GM23338 (cell line): Measurements from ENCODE around the gene FAM131B. TPM values are rescaled to one million over a fixed set of nuclear protein-coding genes. Genes with fewer than 3 reads are reported as not detected.

Experiments used
- ATAC-seq: fragments of 200-7000 bp; cut with Tn5 transposase; 3 replicates; pipeline ENCODE4 v1.9.1; 2020
- DNase-seq: peaks from one replicate; pipeline ENCODE4 v3.0.0-alpha.2; 2015; ENCODE audit warnings: low spot score
- H2AFZ ChIP-seq: fragments of 200-600 bp; sonication (generic); 2 replicates; pipeline ENCODE4 v1.8.0; 2016; ENCODE audit warnings: antibody characterized with exemption, mild to moderate bottlenecking, moderate library complexity
- H3F3A ChIP-seq: fragments of 200-600 bp; sonication (generic); replicated peaks from 2 replicates; pipeline ENCODE4 v1.8.0; 2017; ENCODE audit warnings: antibody characterized with exemption, mixed run types, low read depth
- H3K27ac ChIP-seq: fragments of 200-600 bp; sonication (generic); 2 replicates; pipeline ENCODE4 v1.6.1; 2016; ENCODE audit warnings: low read depth
- H3K27me3 ChIP-seq: fragments of 200-600 bp; sonication (generic); 2 replicates; pipeline ENCODE4 v1.8.0; 2016; ENCODE audit warnings: mild to moderate bottlenecking, mixed run types, moderate library complexity; ENCODE audit not compliant: insufficient read depth
- H3K36me3 ChIP-seq: fragments of 200-600 bp; sonication (generic); 2 replicates; pipeline ENCODE4 v1.8.0; 2016; ENCODE audit warnings: mild to moderate bottlenecking; ENCODE audit not compliant: insufficient read depth
- H3K4me1 ChIP-seq: fragments of 200-600 bp; sonication (generic); 2 replicates; pipeline ENCODE4 v1.8.0; 2016; ENCODE audit warnings: mild to moderate bottlenecking, moderate library complexity; ENCODE audit not compliant: insufficient read depth
- H3K4me2 ChIP-seq: fragments of 200-600 bp; sonication (generic); 2 replicates; pipeline ENCODE4 v1.7.1; 2017; ENCODE audit warnings: mixed run types
- H3K4me3 ChIP-seq: fragments of 200-600 bp; sonication (generic); 2 replicates; pipeline ENCODE4 v1.6.1; 2016; ENCODE audit warnings: mixed run types
- H3K79me2 ChIP-seq: fragments of 200-600 bp; sonication (generic); replicated peaks from 2 replicates; pipeline ENCODE4 v1.8.0; 2017; ENCODE audit warnings: mild to moderate bottlenecking; ENCODE audit not compliant: insufficient read depth
- H3K9me2 ChIP-seq: fragments of 200-600 bp; sonication (generic); 2 replicates; pipeline ENCODE4 v1.8.0; 2017; ENCODE audit not compliant: insufficient read depth
- H4K20me1 ChIP-seq: fragments of 200-600 bp; sonication (generic); replicated peaks from 2 replicates; pipeline ENCODE4 v1.8.0; 2017; ENCODE audit warnings: mild to moderate bottlenecking; ENCODE audit not compliant: insufficient read depth
- H3K27ac Mint-ChIP-seq: 2 replicates; pipeline ENCODE4 v1.8.0; 2020; ENCODE audit warnings: inconsistent platforms, mild to moderate bottlenecking, moderate library complexity, mixed read lengths
- H3K27me3 Mint-ChIP-seq: 3 replicates; pipeline ENCODE4 v1.8.0; 2022; ENCODE audit warnings: low read depth, mild to moderate bottlenecking, moderate library complexity, mixed read lengths, inconsistent platforms; ENCODE audit not compliant: insufficient read depth, poor library complexity
- H3K36me3 Mint-ChIP-seq: 3 replicates; pipeline ENCODE4 v1.8.0; 2021; ENCODE audit warnings: low read depth, mild to moderate bottlenecking, inconsistent platforms, moderate library complexity, mixed read lengths
- H3K4me1 Mint-ChIP-seq: 3 replicates; pipeline ENCODE4 v1.8.0; 2020; ENCODE audit warnings: mild to moderate bottlenecking, inconsistent platforms, mixed read lengths
- H3K4me3 Mint-ChIP-seq: 3 replicates; pipeline ENCODE4 v1.8.0; 2021; ENCODE audit warnings: moderate library complexity, mild to moderate bottlenecking, inconsistent platforms, mixed read lengths
- H3K9me3 Mint-ChIP-seq: 3 replicates; pipeline ENCODE4 v1.8.0; 2020; ENCODE audit warnings: moderate library complexity, mild to moderate bottlenecking, inconsistent platforms, mixed read lengths
- CREB1 ChIP-seq: fragments of 250-450 bp; sonication (Bioruptor Pico); IDR thresholded peaks from 2 replicates; pipeline ENCODE4 v1.5.0; 2020; ENCODE audit warnings: low read depth, mild to moderate bottlenecking, moderate library complexity
- EZH2 ChIP-seq: fragments of 200-600 bp; sonication (generic); IDR thresholded peaks from one replicate; pipeline ENCODE4 v1.8.0; 2017; ENCODE audit warnings: antibody characterized with exemption, mild to moderate bottlenecking, low read depth; ENCODE audit not compliant: unreplicated experiment
- EZH2phosphoT487 ChIP-seq: fragments of 200-600 bp; sonication (generic); IDR thresholded peaks from one replicate; pipeline ENCODE4 v1.8.1; 2018; ENCODE audit warnings: antibody characterized with exemption; ENCODE audit not compliant: unreplicated experiment
- JUNB ChIP-seq: IDR thresholded peaks from one replicate; pipeline ENCODE4 v1.6.1; 2016; ENCODE audit warnings: antibody characterized with exemption; ENCODE audit not compliant: unreplicated experiment
- NANOG ChIP-seq: IDR thresholded peaks from 2 replicates; pipeline ENCODE4 v1.6.1; 2016; ENCODE audit warnings: antibody characterized with exemption, borderline replicate concordance
- POLR2AphosphoS5 ChIP-seq: IDR thresholded peaks from 2 replicates; pipeline ENCODE4 v1.6.1; 2016; ENCODE audit warnings: antibody characterized with exemption, low read depth
- REST ChIP-seq: IDR thresholded peaks from one replicate; pipeline ENCODE4 v1.6.1; 2018; ENCODE audit warnings: antibody characterized with exemption; ENCODE audit not compliant: unreplicated experiment
- ZNF114 ChIP-seq: fragments of 250-450 bp; sonication (Bioruptor Pico); IDR thresholded peaks from 2 replicates; pipeline ENCODE4 v1.5.0; 2020; ENCODE audit warnings: mild to moderate bottlenecking, moderate library complexity
- ZNF331 ChIP-seq: fragments of 250-450 bp; sonication (Bioruptor Pico); IDR thresholded peaks from 2 replicates; pipeline ENCODE4 v1.5.0; 2020; ENCODE audit warnings: low read depth, mild to moderate bottlenecking, moderate library complexity
- ZNF462 ChIP-seq: fragments of 250-450 bp; sonication (Bioruptor Pico); IDR thresholded peaks from 2 replicates; pipeline ENCODE4 v1.5.0; 2020; ENCODE audit warnings: mild to moderate bottlenecking, moderate library complexity
- polyA plus RNA-seq: library from polyadenylated mRNA; unstranded; fragments of >200 nt; fragmentation: Nextera tagmentation; extraction: Ambion mirVana; gene quantifications from 2 replicates; pipeline ENCODE4 v1.2.1, GENCODE V29; 2016
- total RNA-seq: library from RNA; depleted of rRNA; stranded (reverse); fragments of >200 nt; shearing (Covaris generic); gene quantifications from 2 replicates; pipeline ENCODE4 v1.2.3, GENCODE V29; 2014
- TF ChIP-seq, protein P1 (sequence below): IDR thresholded peaks from 2 replicates; pipeline ENCODE4 v1.6.1; 2016; ENCODE audit warnings: antibody characterized with exemption

FAM131B gene
- total and polyA plus RNA-seq, 2 experiments from 2014 or later = 4.7 to 30.2 TPM

- Mint-ChIP-seq H3K9me3 (no peaks in the 10 kb centered on the region; the same call in 2 of the 3 replicates), H3K4me1 (peaks cover 47% of the 10 kb centered on the region)
Measured at GRCh38 chr7:143376396-143376795, 13.9 kb upstream of the FAM131B start.

More at GRCh38 chr7:143376396-143376795, 13.9 kb upstream of the FAM131B start:
- H3K27ac Mint-ChIP-seq = no peak overlapping the region; the same call in 1 of the 2 replicates
- Histone ChIP-seq H3K9me2 (peaks cover 6% of the 10 kb centered on the region; the same call in 1 of the 2 replicates), H2AFZ (no peak overlapping the region), H3K4me3 (no peak overlapping the region), H3K36me3 (no peaks in the 10 kb centered on the region), H3K27me3 (no peaks in the 10 kb centered on the region), H3K4me1 (peaks cover 39% of the 10 kb centered on the region), H4K20me1 (no peaks in the 10 kb centered on the region), H3F3A (0 out of 2 replicates have a peak, but pooled peaks cover 3% of the 10 kb centered on the region), H3K4me2 (no peak overlapping the region), H3K27ac (no peak overlapping the region), H3K79me2 (peaks cover 9% of the 10 kb centered on the region)
- no peak for DNase-seq
- ATAC-seq = no peak
- no peak for TF ChIP-seq JUNB
- TF ChIP-seq ZNF114 (CRISPR knock-in tag) = no peak
- TF ChIP-seq CREB1 (CRISPR knock-in tag) = no peak
- TF ChIP-seq NANOG = no peak
- no peak for TF ChIP-seq POLR2AphosphoS5
- TF ChIP-seq EZH2 = no peak
- TF ChIP-seq ZNF462 (CRISPR knock-in tag) = no peak
- TF ChIP-seq REST = no peak
- TF ChIP-seq, protein P1, sequence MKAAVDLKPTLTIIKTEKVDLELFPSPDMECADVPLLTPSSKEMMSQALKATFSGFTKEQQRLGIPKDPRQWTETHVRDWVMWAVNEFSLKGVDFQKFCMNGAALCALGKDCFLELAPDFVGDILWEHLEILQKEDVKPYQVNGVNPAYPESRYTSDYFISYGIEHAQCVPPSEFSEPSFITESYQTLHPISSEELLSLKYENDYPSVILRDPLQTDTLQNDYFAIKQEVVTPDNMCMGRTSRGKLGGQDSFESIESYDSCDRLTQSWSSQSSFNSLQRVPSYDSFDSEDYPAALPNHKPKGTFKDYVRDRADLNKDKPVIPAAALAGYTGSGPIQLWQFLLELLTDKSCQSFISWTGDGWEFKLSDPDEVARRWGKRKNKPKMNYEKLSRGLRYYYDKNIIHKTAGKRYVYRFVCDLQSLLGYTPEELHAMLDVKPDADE = no peak
- no peak for TF ChIP-seq EZH2phosphoT487
- TF ChIP-seq ZNF331 = no peak
- H3K27me3 Mint-ChIP-seq = peaks cover 6% of the 10 kb centered on the region
- peaks cover 11% of the 10 kb centered on the region; the same call in 2 of the 3 replicates for H3K36me3 Mint-ChIP-seq
- no peak overlapping the region for H3K4me3 Mint-ChIP-seq
